Hematopoietic multipotent progenitor cell treated with erythropoietin and hydrocortisone succinate and interleukin-3 and kit ligand, for 6 days (in vitro differentiated cells): ENCODE measurements around the gene SCARB1.

Experiments
- DNase-seq: peaks from one replicate; pipeline ENCODE4 v3.0.0-alpha.2; 2015

SCARB1 gene

GRCh38 chr12:124741211-124741610 lies 122.5 kb downstream of the SCARB1 start:
- no peak for DNase-seq

GRCh38 chr12:124740691-124741137 lies 123.0 kb downstream of the SCARB1 start:
- DNase-seq, result no peak

GRCh38 chr12:124739953-124740561 lies 123.6 kb downstream of the SCARB1 start:
- no peak for DNase-seq

GRCh38 chr12:124738636-124739467 lies 124.8 kb downstream of the SCARB1 start:
- DNase-seq, result no peak

- no peak for DNase-seq
These were observed 125.7 kb downstream of the SCARB1 start for GRCh38 chr12:124737772-124738635.

- DNase-seq, result no peak
These were observed 126.6 kb downstream of the SCARB1 start for GRCh38 chr12:124737040-124737419.

- DNase-seq, result no peak
These were observed 127.3 kb downstream of the SCARB1 start for GRCh38 chr12:124736115-124737039.

- peak; percentile 65 for DNase-seq
These were observed 129.4 kb downstream of the SCARB1 start for GRCh38 chr12:124734224-124734788.

GRCh38 chr12:124733086-124733485 lies 130.6 kb downstream of the SCARB1 start:
- no peak for DNase-seq

- no peak for DNase-seq
These were observed 131.2 kb downstream of the SCARB1 start for GRCh38 chr12:124732275-124733075.

- no peak for DNase-seq
These were observed 131.8 kb downstream of the SCARB1 start for GRCh38 chr12:124731869-124732268.

- no peak for DNase-seq
These were observed 133.2 kb downstream of the SCARB1 start for GRCh38 chr12:124730455-124730932.

- DNase-seq, result peak; percentile 34
These were observed 135.7 kb downstream of the SCARB1 start for GRCh38 chr12:124727922-124728321.

- peak; percentile 76 for DNase-seq
These were observed 136.3 kb downstream of the SCARB1 start for GRCh38 chr12:124727264-124727800.
